ENCODE data around the gene SPRR1B.
"Not testable (repeated sequence)": the region's sequence is repeated elsewhere in the genome, so short reads cannot be mapped to it uniquely, and the experiment has no call there.

SPRR1B gene

GRCh38 chr1:153040950-153041631 is 10.1 kb downstream of the SPRR1B start, which contains the start of gene SPRR2D:
SPRR2D (minus strand) TSS chr1:153041120; CDS start chr1:153040346, 774 bp downstream.
- no peak for DNase-seq (ENCODE audit: low read depth in 2 of 2)

GRCh38 chr1:153049211-153049610 is 18.2 kb downstream of the SPRR1B start:
- DNase-seq (ENCODE audit: low read depth in 2 of 2) = no peak

- DNase-seq (ENCODE audit: low read depth in 2 of 2) = not testable (repeated sequence)
Observed at GRCh38 chr1:153056111-153056510, 25.1 kb downstream of the SPRR1B start.

- no peak for DNase-seq (ENCODE audit: low read depth in 2 of 2)
Observed at GRCh38 chr1:153057375-153057774, 26.4 kb downstream of the SPRR1B start, which contains the start of gene SPRR2A. SPRR2A (minus strand) TSS chr1:153057512; CDS start chr1:153056735, 777 bp downstream.

- no peak for DNase-seq (ENCODE audit: low read depth in 2 of 2)
Observed at GRCh38 chr1:153058154-153058553, 27.2 kb downstream of the SPRR1B start.

GRCh38 chr1:153058826-153059784 is 28.1 kb downstream of the SPRR1B start:
- no peak for DNase-seq (ENCODE audit: low read depth in 2 of 2)

GRCh38 chr1:153070243-153070642 is 39.2 kb downstream of the SPRR1B start:
- no peak for DNase-seq (ENCODE audit: low read depth in 2 of 2)

GRCh38 chr1:153071511-153071910 is 40.5 kb downstream of the SPRR1B start, which contains the start of gene SPRR2B:
SPRR2B (minus strand) TSS chr1:153071611; CDS start chr1:153070839, 772 bp downstream.
- DNase-seq (ENCODE audit: low read depth in 2 of 2) = no peak

GRCh38 chr1:153072806-153073726 is 42.1 kb downstream of the SPRR1B start:
- no peak for DNase-seq (ENCODE audit: low read depth in 2 of 2)

- no peak for DNase-seq (ENCODE audit: low read depth in 2 of 2)
Observed at GRCh38 chr1:153081736-153082135, 50.7 kb downstream of the SPRR1B start.

Measured in fibroblast of skin of left biceps (primary cell).